Upper lobe of left lung (tissue), 6 donors: ENCODE data around the gene ENOX1. TPM values are rescaled to one million over a fixed set of nuclear protein-coding genes. Genes with fewer than 3 reads are reported as not detected.

ENCODE experiments used
- ATAC-seq, 2 donors: fragments of 200-7000 bp; cut with Tn5 transposase; one replicate each; pipeline ENCODE4 v1.9.1; 2022; ENCODE audit warnings: mild to moderate bottlenecking in 2 of 2, moderate library complexity in 2 of 2; ENCODE audit not compliant: low FRiP score in 2 of 2
- DNase-seq, 2 donors: peaks; one replicate each; pipeline ENCODE4 v3.0.0-alpha.2; 2019 to 2020
- H3K27ac ChIP-seq, 4 donors: fragments of 200-600 bp; sonication (generic); one replicate each; pipeline ENCODE4 v1.5.1; 2016 to 2019
- H3K27me3 ChIP-seq, 4 donors: fragments of 200-600 bp; sonication (generic); one replicate each; pipeline ENCODE4 v1.5.1; 2017 to 2019
- H3K36me3 ChIP-seq, 4 donors: fragments of 200-600 bp; sonication (generic); one replicate each; pipeline ENCODE4 v1.5.1; 2016 to 2019
- H3K4me1 ChIP-seq, 4 donors: fragments of 200-600 bp; sonication (generic); one replicate each; pipeline ENCODE4 v1.5.1; 2018 to 2019
- H3K4me3 ChIP-seq, 4 donors: fragments of 200-600 bp; sonication (generic); one replicate each; pipeline ENCODE4 v1.5.1; 2017 to 2019; ENCODE audit warnings: mild to moderate bottlenecking in 2 of 4, moderate library complexity in 1 of 4
- H3K9me3 ChIP-seq, 4 donors: fragments of 200-600 bp; sonication (generic); one replicate each; pipeline ENCODE4 v1.5.1; 2018 to 2019
- EP300 ChIP-seq, 4 donors: sonication (generic); formaldehyde crosslinking; IDR thresholded peaks; one replicate each; pipeline ENCODE4 v1.5.1; 2017; ENCODE audit warnings: antibody characterized with exemption in 4 of 4, control low read depth in 2 of 4
- POLR2A ChIP-seq, 4 donors: fragments of 450-650 bp; IDR thresholded peaks; one replicate each; pipeline ENCODE4 v1.5.1; 2016 to 2017; ENCODE audit warnings: antibody characterized with exemption in 4 of 4, mild to moderate bottlenecking in 2 of 4
- POLR2AphosphoS5 ChIP-seq, 2 donors: sonication (generic); formaldehyde crosslinking; IDR thresholded peaks; one replicate each; pipeline ENCODE4 v1.5.1; 2017; ENCODE audit warnings: antibody characterized with exemption in 2 of 2
- WGBS, 2 donors: methylation state at CpG; one replicate each; pipeline ENCODE4 v1.1.5; 2017 to 2018; 5-methylcytosine and 5-hydroxymethylcytosine counted together
- total RNA-seq, 6 donors: library from RNA; depleted of rRNA in 4 of 6; stranded (reverse); fragments of >200 nt in 4 of 6; gene quantifications; one replicate each; pipeline versions ENCODE4 v1.1.0 to v1.2.1, GENCODE V29; 2016 to 2021
- TF ChIP-seq, protein P1 (sequence below), 6 experiments: fragments of 450-650 bp in 4 of 6; fragments of 200-600 bp in 2 of 6; sonication (generic) in 2 of 6; IDR thresholded peaks; one replicate each; pipeline ENCODE4 v1.5.1; 2016 to 2019; ENCODE audit warnings: antibody characterized with exemption in 6 of 6
- donor health status: DM: no; HTN: no; CAD: no; lungs with moderate emphysema.
- donor health status: DM: no; HTN: yes; CAD: no; lungs with severe emphysema.

ENOX1 gene
- total RNA-seq, 6 donors from 2014 or later, result 0.20 to 1.0 (median 0.46) TPM; not detected in 2

DNA sequence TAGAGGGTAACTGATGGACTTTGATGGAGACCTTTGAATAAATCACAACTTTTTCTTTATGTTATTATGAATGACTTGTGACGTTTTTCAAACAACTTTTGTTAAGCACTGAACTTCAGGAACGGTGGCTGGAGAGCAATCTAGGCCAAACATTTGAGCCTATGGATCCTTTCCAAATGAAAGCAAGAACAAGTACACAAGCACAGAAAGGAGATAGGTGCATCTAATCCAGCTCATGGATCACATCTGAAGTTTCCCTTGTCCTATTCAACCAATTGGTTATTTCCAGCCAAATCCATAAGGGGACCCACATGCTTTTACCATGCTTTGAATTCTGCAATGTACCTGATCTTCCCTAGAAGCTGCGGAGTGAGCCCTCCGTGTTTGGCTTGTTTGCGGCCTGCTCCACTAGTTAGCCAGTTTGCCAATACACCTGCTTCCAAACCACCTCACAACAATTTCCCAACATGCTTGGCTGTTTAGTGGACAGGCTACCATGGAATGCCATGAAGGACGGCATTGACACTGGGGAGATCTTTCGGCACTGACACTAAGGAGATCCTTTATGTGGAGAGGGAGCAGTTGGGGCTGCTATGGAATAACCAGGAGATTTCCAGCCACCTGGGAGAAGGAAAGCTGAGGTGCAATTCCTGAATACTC is 447.5 kb downstream of the ENOX1 start:
- Histone ChIP-seq H3K27me3 (no peaks in the 10 kb centered on the region), H3K9me3 (no peaks in the 10 kb centered on the region), H3K36me3 (no peaks in the 10 kb centered on the region), H3K4me3 (no peak overlapping the region), H3K27ac (no peak overlapping the region), H3K4me1 (no peaks in the 10 kb centered on the region)
- TF ChIP-seq EP300 (IDR thresholded peaks at IDR 0.05) (no peak), POLR2A (IDR thresholded peaks at IDR 0.05) (no peak), POLR2AphosphoS5 (IDR thresholded peaks at IDR 0.05) (no peak)
- TF ChIP-seq, protein P1, sequence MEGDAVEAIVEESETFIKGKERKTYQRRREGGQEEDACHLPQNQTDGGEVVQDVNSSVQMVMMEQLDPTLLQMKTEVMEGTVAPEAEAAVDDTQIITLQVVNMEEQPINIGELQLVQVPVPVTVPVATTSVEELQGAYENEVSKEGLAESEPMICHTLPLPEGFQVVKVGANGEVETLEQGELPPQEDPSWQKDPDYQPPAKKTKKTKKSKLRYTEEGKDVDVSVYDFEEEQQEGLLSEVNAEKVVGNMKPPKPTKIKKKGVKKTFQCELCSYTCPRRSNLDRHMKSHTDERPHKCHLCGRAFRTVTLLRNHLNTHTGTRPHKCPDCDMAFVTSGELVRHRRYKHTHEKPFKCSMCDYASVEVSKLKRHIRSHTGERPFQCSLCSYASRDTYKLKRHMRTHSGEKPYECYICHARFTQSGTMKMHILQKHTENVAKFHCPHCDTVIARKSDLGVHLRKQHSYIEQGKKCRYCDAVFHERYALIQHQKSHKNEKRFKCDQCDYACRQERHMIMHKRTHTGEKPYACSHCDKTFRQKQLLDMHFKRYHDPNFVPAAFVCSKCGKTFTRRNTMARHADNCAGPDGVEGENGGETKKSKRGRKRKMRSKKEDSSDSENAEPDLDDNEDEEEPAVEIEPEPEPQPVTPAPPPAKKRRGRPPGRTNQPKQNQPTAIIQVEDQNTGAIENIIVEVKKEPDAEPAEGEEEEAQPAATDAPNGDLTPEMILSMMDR (IDR thresholded peaks at IDR 0.05), result no peak
- no peak for ATAC-seq
- 82 to 89% methylated on average over 7 of the region's 7 CpGs for WGBS, 2 donors
- DNase-seq, result no peak

DNA sequence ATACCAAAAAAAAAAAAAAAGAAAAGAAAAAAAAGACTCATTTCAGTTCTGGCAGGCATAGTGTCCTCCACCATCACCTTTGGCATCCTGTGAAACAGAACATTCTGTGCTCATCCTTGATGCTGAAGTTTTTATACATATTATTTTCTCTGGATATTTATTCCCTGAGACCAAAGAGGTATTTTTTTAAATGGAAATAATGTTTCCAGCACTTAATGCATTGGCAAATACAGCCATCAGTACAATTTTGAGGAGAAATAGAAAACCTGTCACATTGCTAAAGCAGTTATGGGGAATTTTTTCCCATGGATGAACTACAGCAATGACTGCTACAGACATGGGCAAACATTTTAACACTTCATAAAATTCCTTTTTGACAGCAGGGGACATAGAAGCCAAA is 451.0 kb downstream of the ENOX1 start:
- H3K36me3 ChIP-seq, result no peaks in the 10 kb centered on the region
- no peaks in the 10 kb centered on the region for H3K9me3 ChIP-seq
- ATAC-seq, result no peak
- TF ChIP-seq POLR2A (IDR thresholded peaks at IDR 0.05) (no peak), POLR2AphosphoS5 (IDR thresholded peaks at IDR 0.05) (no peak), EP300 (IDR thresholded peaks at IDR 0.05) (no peak)
- TF ChIP-seq, protein P1 (IDR thresholded peaks at IDR 0.05), result no peak
- no peak for DNase-seq
- H3K4me3 ChIP-seq, result no peak overlapping the region
- no peak overlapping the region for H3K27ac ChIP-seq
- H3K27me3 ChIP-seq, result no peaks in the 10 kb centered on the region
- H3K4me1 ChIP-seq, result no peaks in the 10 kb centered on the region

DNA sequence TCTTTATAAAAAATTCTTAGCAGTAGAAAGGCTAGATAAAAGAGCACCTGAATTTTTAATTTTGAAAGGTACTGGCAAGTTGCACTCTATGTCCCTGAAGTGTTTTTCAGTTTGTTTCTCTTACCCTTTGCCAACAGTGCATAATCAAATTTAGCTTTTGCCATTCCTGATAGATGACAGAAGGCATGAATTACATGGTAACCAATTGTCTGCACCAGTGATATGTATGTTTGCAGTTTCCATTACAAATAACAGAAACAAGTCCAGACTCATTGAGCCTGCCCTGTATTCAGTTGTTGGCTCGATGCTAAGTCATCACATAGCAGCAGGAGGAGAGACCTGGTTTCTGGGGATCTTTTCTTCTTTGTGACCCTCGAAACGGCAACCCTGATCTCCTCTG is 453.6 kb downstream of the ENOX1 start:
- ATAC-seq (no peak), DNase-seq (no peak)
- no peaks in the 10 kb centered on the region for H3K9me3 ChIP-seq
- H3K4me1 ChIP-seq, result no peaks in the 10 kb centered on the region
- no peaks in the 10 kb centered on the region for H3K36me3 ChIP-seq
- no peaks in the 10 kb centered on the region for H3K27me3 ChIP-seq
- TF ChIP-seq, protein P1 (IDR thresholded peaks at IDR 0.05), result no peak
- TF ChIP-seq POLR2A (IDR thresholded peaks at IDR 0.05) (no peak), POLR2AphosphoS5 (IDR thresholded peaks at IDR 0.05) (no peak), EP300 (IDR thresholded peaks at IDR 0.05) (no peak)
- 89 to 93% methylated on average over 3 of the region's 3 CpGs for WGBS, 2 donors
- H3K4me3 ChIP-seq, result no peak overlapping the region
- no peak overlapping the region for H3K27ac ChIP-seq

GRCh38 chr13:43331672-43332071 is 455.1 kb downstream of the ENOX1 start:
- Histone ChIP-seq H3K36me3 (no peaks in the 10 kb centered on the region), H3K4me1 (no peaks in the 10 kb centered on the region), H3K27me3 (no peaks in the 10 kb centered on the region), H3K9me3 (no peaks in the 10 kb centered on the region), H3K27ac (no peak overlapping the region), H3K4me3 (no peak overlapping the region)
- DNase-seq (no peak), ATAC-seq (no peak)
- TF ChIP-seq EP300 (IDR thresholded peaks at IDR 0.05) (no peak), POLR2AphosphoS5 (IDR thresholded peaks at IDR 0.05) (no peak), POLR2A (IDR thresholded peaks at IDR 0.05) (no peak)
- TF ChIP-seq, protein P1 (IDR thresholded peaks at IDR 0.05), result no peak
- 60 to 63% methylated on average over 6 of the region's 6 CpGs for WGBS, 2 donors

DNA sequence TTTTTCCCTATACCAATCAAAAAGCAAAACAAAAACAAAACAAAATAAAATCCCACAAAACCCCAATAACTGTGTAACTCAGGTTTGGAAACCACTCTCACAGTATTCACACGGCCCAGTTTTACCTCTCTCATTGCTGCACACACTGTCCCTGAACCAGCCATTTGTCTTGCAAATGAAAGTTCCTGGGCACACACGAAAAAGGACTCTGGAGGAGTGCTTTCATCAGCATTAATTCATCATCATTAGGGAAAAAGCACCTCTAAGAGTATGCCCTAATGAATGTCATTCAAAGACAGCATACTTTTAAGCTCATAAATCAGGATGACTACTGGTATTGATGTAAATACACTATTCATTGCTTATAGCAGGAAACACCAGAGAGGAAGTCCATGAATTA is 457.1 kb downstream of the ENOX1 start:
- no peak for DNase-seq
- no peaks in the 10 kb centered on the region for H3K9me3 ChIP-seq
- TF ChIP-seq EP300 (IDR thresholded peaks at IDR 0.05) (no peak), POLR2A (IDR thresholded peaks at IDR 0.05) (no peak), POLR2AphosphoS5 (IDR thresholded peaks at IDR 0.05) (no peak)
- TF ChIP-seq, protein P1 (IDR thresholded peaks at IDR 0.05), result no peak
- no peaks in the 10 kb centered on the region for H3K36me3 ChIP-seq
- no peak overlapping the region for H3K4me3 ChIP-seq
- WGBS, 2 donors, result 73% methylated on average over 2 of the region's 2 CpGs
- no peak overlapping the region for H3K27ac ChIP-seq
- ATAC-seq, result no peak
- no peaks in the 10 kb centered on the region for H3K4me1 ChIP-seq
- H3K27me3 ChIP-seq, result no peaks in the 10 kb centered on the region
